HepG2 (cell line): ENCODE results near the gene EMILIN1. TPM values are rescaled to one million over a fixed set of nuclear protein-coding genes. Genes with fewer than 3 reads are reported as not detected.

Experiments used
- ATF7 ChIP-seq, 2 experiments: fragments of 450-650 bp in 1 of 2; sonication (generic) in 1 of 2; formaldehyde crosslinking in 1 of 2; IDR thresholded peaks; 2 replicates each; pipeline versions ENCODE4 v1.4.0 to v1.6.1; 2016 to 2020; ENCODE audit warnings: antibody characterized with exemption in 1 of 2, mild to moderate bottlenecking in 1 of 2, missing genetic modification reagents in 1 of 2
- CENPT ChIP-seq: sonication (generic); formaldehyde crosslinking; IDR thresholded peaks from 2 replicates; pipeline ENCODE4 v1.8.0; 2022; ENCODE audit warnings: low read depth, mild to moderate bottlenecking, moderate library complexity, missing genetic modification reagents
- KLF12 ChIP-seq: sonication (generic); formaldehyde crosslinking; IDR thresholded peaks from 2 replicates; pipeline ENCODE4 v1.4.0; 2020; ENCODE audit warnings: missing genetic modification reagents, borderline replicate concordance
- KMT2A ChIP-seq: sonication (generic); formaldehyde crosslinking; IDR thresholded peaks from 2 replicates; pipeline ENCODE4 v1.4.0; 2020; ENCODE audit warnings: missing genetic modification reagents
- MAFF ChIP-seq: IDR thresholded peaks from 2 replicates; pipeline ENCODE4 v1.6.1; 2011; ENCODE audit warnings: low read depth, low read length, improper control_type of control experiment
- MAFG ChIP-seq: sonication (generic); formaldehyde crosslinking; IDR thresholded peaks from 2 replicates; pipeline ENCODE4 v1.5.1; 2020; ENCODE audit warnings: mild to moderate bottlenecking, missing genetic modification reagents
- NFIB ChIP-seq: sonication (generic); formaldehyde crosslinking; IDR thresholded peaks from 2 replicates; pipeline ENCODE4 v1.9.0; 2021; ENCODE audit warnings: missing genetic modification reagents, mild to moderate bottlenecking, borderline replicate concordance
- NPAS2 ChIP-seq: sonication (generic); formaldehyde crosslinking; IDR thresholded peaks from 2 replicates; pipeline ENCODE4 v1.8.0; 2022; ENCODE audit warnings: mild to moderate bottlenecking, missing genetic modification reagents, borderline replicate concordance
- RARG ChIP-seq: sonication (generic); formaldehyde crosslinking; IDR thresholded peaks from 2 replicates; pipeline ENCODE4 v1.4.0; 2020; ENCODE audit warnings: low read depth, mild to moderate bottlenecking, missing genetic modification reagents
- RELA ChIP-seq: sonication (generic); formaldehyde crosslinking; IDR thresholded peaks from 2 replicates; pipeline ENCODE4 v1.4.0; 2020; ENCODE audit warnings: missing genetic modification reagents
- SALL2 ChIP-seq: sonication (generic); formaldehyde crosslinking; IDR thresholded peaks from 2 replicates; pipeline ENCODE4 v1.8.1; 2023; ENCODE audit warnings: mild to moderate bottlenecking, missing genetic modification reagents, inconsistent platforms
- SIX1 ChIP-seq: sonication (generic); formaldehyde crosslinking; IDR thresholded peaks from 2 replicates; pipeline ENCODE4 v1.4.0; 2020; ENCODE audit warnings: missing genetic modification reagents, borderline replicate concordance
- SNAI1 ChIP-seq: sonication (generic); formaldehyde crosslinking; IDR thresholded peaks from 2 replicates; pipeline ENCODE4 v1.5.0; 2020; ENCODE audit warnings: mild to moderate bottlenecking, missing genetic modification reagents, borderline replicate concordance
- SNAPC2 ChIP-seq: sonication (generic); formaldehyde crosslinking; IDR thresholded peaks from 2 replicates; pipeline ENCODE4 v1.8.1; 2022; ENCODE audit warnings: mild to moderate bottlenecking, missing genetic modification reagents
- SRSF1 ChIP-seq: fragments of 200-400 bp; formaldehyde crosslinking; optimal IDR thresholded peaks from 2 replicates; pipeline ENCODE3; 2017; ENCODE audit warnings: mild to moderate bottlenecking, low read depth, low read length, moderate library complexity
- SUZ12 ChIP-seq: fragments of 150-350 bp; IDR thresholded peaks from 2 replicates; pipeline ENCODE4 v1.6.1; 2014; ENCODE audit warnings: low read depth, low read length
- SYNCRIP ChIP-seq: fragments of 200-400 bp; formaldehyde crosslinking; IDR thresholded peaks from 2 replicates; pipeline ENCODE4 v1.6.1; 2018; ENCODE audit warnings: mild to moderate bottlenecking, low read depth, low read length; ENCODE audit not compliant: insufficient read depth
- ZBTB7A ChIP-seq: sonication (generic); formaldehyde crosslinking; IDR thresholded peaks from 2 replicates; pipeline ENCODE4 v1.8.0; 2022; ENCODE audit warnings: mild to moderate bottlenecking, missing genetic modification reagents
- ZFP62 ChIP-seq: sonication (generic); formaldehyde crosslinking; IDR thresholded peaks from 2 replicates; pipeline ENCODE4 v1.4.0; 2020; ENCODE audit warnings: missing genetic modification reagents
- ZKSCAN5 ChIP-seq: sonication (generic); formaldehyde crosslinking; IDR thresholded peaks from 2 replicates; pipeline ENCODE4 v1.5.1; 2020; ENCODE audit warnings: mild to moderate bottlenecking, missing genetic modification reagents
- ZNF234 ChIP-seq: sonication (generic); formaldehyde crosslinking; conservative IDR thresholded peaks from 2 replicates; pipeline ENCODE4 v1.5.1; 2020; ENCODE audit warnings: mild to moderate bottlenecking, missing genetic modification reagents
- ZNF326 ChIP-seq: sonication (generic); formaldehyde crosslinking; IDR thresholded peaks from 2 replicates; pipeline ENCODE4 v1.4.0; 2020; ENCODE audit warnings: missing genetic modification reagents, borderline replicate concordance
- ZNF337 ChIP-seq: sonication (generic); formaldehyde crosslinking; IDR thresholded peaks from 2 replicates; pipeline ENCODE4 v1.5.1; 2020; ENCODE audit warnings: missing genetic modification reagents, low read depth, mild to moderate bottlenecking, borderline replicate concordance
- ZNF383 ChIP-seq: sonication (generic); formaldehyde crosslinking; IDR thresholded peaks from 2 replicates; pipeline ENCODE4 v1.4.0; 2020; ENCODE audit warnings: missing genetic modification reagents, mild to moderate bottlenecking, borderline replicate concordance
- ZNF446 ChIP-seq: sonication (generic); formaldehyde crosslinking; IDR thresholded peaks from 2 replicates; pipeline ENCODE4 v1.5.0; 2020; ENCODE audit warnings: mild to moderate bottlenecking, missing genetic modification reagents
- ZNF564 ChIP-seq: sonication (generic); formaldehyde crosslinking; IDR thresholded peaks from 2 replicates; pipeline ENCODE4 v1.8.1; 2023; ENCODE audit warnings: mild to moderate bottlenecking, missing genetic modification reagents
- ZNF572 ChIP-seq: sonication (generic); formaldehyde crosslinking; IDR thresholded peaks from 2 replicates; pipeline ENCODE4 v1.5.1; 2020; ENCODE audit warnings: mild to moderate bottlenecking, missing genetic modification reagents
- ZNF773 ChIP-seq: sonication (generic); formaldehyde crosslinking; IDR thresholded peaks from 2 replicates; pipeline ENCODE4 v1.4.0; 2020; ENCODE audit warnings: missing genetic modification reagents, borderline replicate concordance
- ZNF780A ChIP-seq: sonication (generic); formaldehyde crosslinking; IDR thresholded peaks from 2 replicates; pipeline ENCODE4 v1.8.0; 2022; ENCODE audit warnings: mild to moderate bottlenecking, missing genetic modification reagents, moderate library complexity
- ZNF879 ChIP-seq: sonication (generic); formaldehyde crosslinking; IDR thresholded peaks from 2 replicates; pipeline ENCODE4 v1.8.1; 2023; ENCODE audit warnings: missing genetic modification reagents
- polyA plus RNA-seq, 8 experiments: library from polyadenylated mRNA; depleted of rRNA in 3 of 8; stranded (reverse) in 7 of 8; unstranded in 1 of 8; fragments of >200 nt; fragmentation: Illumina TruSeq in 4 of 8; extraction: Trizol in 4 of 8; gene quantifications; 2 replicates each; pipeline versions ENCODE4 v1.2.1 to v1.2.3, GENCODE V29; 2011 to 2016; ENCODE audit warnings: low read depth in 4 of 8, missing spikeins in 1 of 8, mixed read lengths in 1 of 8; ENCODE audit not compliant: insufficient read depth in 1 of 8
- total RNA-seq, 5 experiments: library from RNA; depleted of rRNA; stranded (reverse); fragments of >200 nt; fragmentation: Illumina TruSeq; extraction: Trizol; gene quantifications; 2 replicates each; pipeline ENCODE4 v1.2.3, GENCODE V29; 2016; ENCODE audit warnings: low read depth in 1 of 5
- TF ChIP-seq, protein P1 (sequence below): sonication (generic); formaldehyde crosslinking; IDR thresholded peaks from 2 replicates; pipeline ENCODE4 v1.8.1; 2022; ENCODE audit warnings: low read depth, mild to moderate bottlenecking, missing genetic modification reagents

Gene EMILIN1
- total and polyA plus RNA-seq, 2 of the 13 experiments (the other 11 are each of a cell fraction or from before 2014, with no cell fraction given): 8.1 to 9.7 TPM

DNA sequence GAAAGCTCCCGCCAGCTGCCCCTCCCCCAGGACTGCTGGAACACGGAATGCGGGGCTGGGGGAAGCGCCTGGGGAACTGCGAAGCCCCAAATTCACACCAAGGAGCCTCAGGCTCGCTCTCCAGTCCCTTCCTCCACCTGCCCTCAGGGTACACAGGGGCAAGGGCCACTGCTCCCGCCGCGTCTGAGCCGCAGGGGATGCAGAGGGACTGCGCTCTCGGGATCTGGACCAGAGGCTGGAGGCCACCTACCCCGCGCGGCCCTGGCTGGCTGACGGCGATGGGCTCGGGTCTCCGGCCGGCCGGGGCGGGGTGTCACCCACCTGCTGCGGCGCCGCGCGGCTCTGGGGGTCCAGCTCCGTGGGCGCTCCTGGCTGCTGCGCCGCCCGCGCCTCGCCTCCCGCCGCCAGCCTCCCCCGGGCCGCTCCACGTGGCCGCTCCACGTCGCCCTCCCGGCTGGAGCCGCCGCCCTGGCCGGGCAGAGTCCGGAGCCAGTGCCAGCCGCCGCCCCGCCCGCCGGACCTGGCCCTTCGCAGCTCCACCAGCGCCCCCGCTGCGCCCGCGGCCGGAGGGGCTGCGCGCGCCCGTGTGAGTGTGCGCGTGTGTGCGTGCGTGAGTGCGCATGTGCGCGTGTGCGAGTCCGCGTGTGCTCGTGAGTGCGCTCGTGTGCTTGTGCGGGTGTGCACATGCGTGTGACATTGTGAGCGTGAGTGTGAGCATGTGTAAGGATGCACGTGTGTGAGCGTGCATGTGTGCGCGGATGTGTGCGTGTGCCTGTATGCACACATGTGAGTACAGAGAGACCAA lies 40.3 kb downstream of the EMILIN1 start, which contains the start of gene CGREF1 (continued):
- no peak for TF ChIP-seq SIX1 (CRISPR knock-in tag)
- TF ChIP-seq ZNF234 (CRISPR knock-in tag): no peak
- TF ChIP-seq ZNF572: no peak
- no peak for TF ChIP-seq ZNF326 (CRISPR knock-in tag)
- no peak for TF ChIP-seq SNAPC2 (CRISPR knock-in tag)
- no peak for TF ChIP-seq ZNF773
- TF ChIP-seq NFIB (CRISPR knock-in tag): no peak
- no peak for TF ChIP-seq MAFG (CRISPR knock-in tag)
- no peak for TF ChIP-seq ZNF383 (CRISPR knock-in tag)
- no peak for TF ChIP-seq ZFP62 (CRISPR knock-in tag)
- TF ChIP-seq NPAS2 (CRISPR knock-in tag): no peak
- no peak for TF ChIP-seq SALL2 (CRISPR knock-in tag)
- no peak for TF ChIP-seq KLF12 (CRISPR knock-in tag)
- TF ChIP-seq CENPT (CRISPR knock-in tag): peak; percentile 73; the same call in 1 of the 2 replicates
- no peak for TF ChIP-seq SYNCRIP
- TF ChIP-seq ZNF337 (CRISPR knock-in tag): no peak
- TF ChIP-seq SUZ12: no peak
- no peak for TF ChIP-seq ATF7 (IDR thresholded peaks at IDR 0.05)
- no peak for TF ChIP-seq ATF7 (CRISPR knock-in tag; IDR thresholded peaks at IDR 0.05)
- no peak for TF ChIP-seq SNAI1 (CRISPR knock-in tag)
- TF ChIP-seq MAFF: no peak
- no peak for TF ChIP-seq RARG (CRISPR knock-in tag)
- TF ChIP-seq RELA (CRISPR knock-in tag): no peak
- 0 out of 2 replicates have a peak, but pooled peaks have one; percentile 47 for TF ChIP-seq ZBTB7A
- TF ChIP-seq, protein P1, sequence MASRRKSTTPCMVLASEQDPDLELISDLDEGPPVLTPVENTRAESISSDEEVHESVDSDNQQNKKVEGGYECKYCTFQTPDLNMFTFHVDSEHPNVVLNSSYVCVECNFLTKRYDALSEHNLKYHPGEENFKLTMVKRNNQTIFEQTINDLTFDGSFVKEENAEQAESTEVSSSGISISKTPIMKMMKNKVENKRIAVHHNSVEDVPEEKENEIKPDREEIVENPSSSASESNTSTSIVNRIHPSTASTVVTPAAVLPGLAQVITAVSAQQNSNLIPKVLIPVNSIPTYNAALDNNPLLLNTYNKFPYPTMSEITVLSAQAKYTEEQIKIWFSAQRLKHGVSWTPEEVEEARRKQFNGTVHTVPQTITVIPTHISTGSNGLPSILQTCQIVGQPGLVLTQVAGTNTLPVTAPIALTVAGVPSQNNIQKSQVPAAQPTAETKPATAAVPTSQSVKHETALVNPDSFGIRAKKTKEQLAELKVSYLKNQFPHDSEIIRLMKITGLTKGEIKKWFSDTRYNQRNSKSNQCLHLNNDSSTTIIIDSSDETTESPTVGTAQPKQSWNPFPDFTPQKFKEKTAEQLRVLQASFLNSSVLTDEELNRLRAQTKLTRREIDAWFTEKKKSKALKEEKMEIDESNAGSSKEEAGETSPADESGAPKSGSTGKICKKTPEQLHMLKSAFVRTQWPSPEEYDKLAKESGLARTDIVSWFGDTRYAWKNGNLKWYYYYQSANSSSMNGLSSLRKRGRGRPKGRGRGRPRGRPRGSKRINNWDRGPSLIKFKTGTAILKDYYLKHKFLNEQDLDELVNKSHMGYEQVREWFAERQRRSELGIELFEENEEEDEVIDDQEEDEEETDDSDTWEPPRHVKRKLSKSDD: peak; percentile 81; the same call in 1 of the 2 replicates
- TF ChIP-seq ZKSCAN5: no peak
- TF ChIP-seq ZNF879 (CRISPR knock-in tag): no peak
- TF ChIP-seq ZNF780A (CRISPR knock-in tag): no peak
- TF ChIP-seq SRSF1: no peak
- TF ChIP-seq ZNF564: no peak
- TF ChIP-seq KMT2A (CRISPR knock-in tag): no peak
- TF ChIP-seq ZNF446 (CRISPR knock-in tag): peak; percentile 18; the same call in 1 of the 2 replicates
